Spleen (tissue), 7 donors: ENCODE measurements around the gene DAB2IP.
"Not testable (repeated sequence)": the region's sequence is repeated elsewhere in the genome, so short reads cannot be mapped to it uniquely, and the experiment has no call there.

ENCODE experiments used
- POLR2A ChIP-seq, 3 donors: fragments of 450-650 bp; IDR thresholded peaks; one replicate each; pipeline ENCODE4 v1.5.1; 2017; ENCODE audit warnings: antibody characterized with exemption in 3 of 3, mild to moderate bottlenecking in 1 of 3
- POLR2AphosphoS5 ChIP-seq, 3 donors: sonication (generic); formaldehyde crosslinking; IDR thresholded peaks; one replicate each; pipeline ENCODE4 v1.5.1; 2017; ENCODE audit warnings: antibody characterized with exemption in 3 of 3
- TF ChIP-seq, protein P1 (sequence below), 11 experiments: fragments of 200-600 bp in 7 of 11; fragments of 450-650 bp in 4 of 11; sonication (generic) in 4 of 11; IDR thresholded peaks in 8 of 11; conservative IDR thresholded peaks in 3 of 11; 1 replicate in 7 of 11; 2 replicates in 4 of 11; pipeline versions ENCODE4 v1.4.0 to v1.8.0; 2016 to 2021; ENCODE audit warnings: antibody characterized with exemption in 11 of 11, inconsistent platforms in 4 of 11, mild to moderate bottlenecking in 1 of 11
- donor health status: DM: no; HTN: no; CAD: no; lungs with moderate emphysema.
- donor health status: DM: no; HTN: no; CAD: no.
- donor health status: DM: no; HTN: no; CAD: no.

DNA sequence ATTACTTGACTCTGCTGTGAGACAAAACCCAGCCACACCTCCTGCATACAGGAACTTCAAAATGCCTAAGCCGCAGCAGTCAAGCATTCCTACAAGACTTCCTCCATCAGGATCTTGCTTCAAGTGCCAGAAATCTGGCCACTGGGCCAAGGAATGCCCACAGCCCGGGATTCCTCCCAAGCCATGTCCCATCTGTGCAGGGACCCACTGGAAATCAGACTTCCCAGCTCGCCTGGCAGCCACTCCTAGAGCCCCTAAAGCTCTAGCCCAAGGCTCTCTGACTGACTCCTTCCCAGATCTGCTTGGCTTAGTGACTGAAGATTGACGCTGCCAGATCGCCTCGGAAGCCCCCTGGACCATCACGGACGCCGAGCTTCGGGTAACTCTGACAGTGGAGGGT is 141.0 kb downstream of the DAB2IP start:
- not testable (repeated sequence) for TF ChIP-seq POLR2AphosphoS5, POLR2A (IDR thresholded peaks at IDR 0.05)
- TF ChIP-seq, protein P1, sequence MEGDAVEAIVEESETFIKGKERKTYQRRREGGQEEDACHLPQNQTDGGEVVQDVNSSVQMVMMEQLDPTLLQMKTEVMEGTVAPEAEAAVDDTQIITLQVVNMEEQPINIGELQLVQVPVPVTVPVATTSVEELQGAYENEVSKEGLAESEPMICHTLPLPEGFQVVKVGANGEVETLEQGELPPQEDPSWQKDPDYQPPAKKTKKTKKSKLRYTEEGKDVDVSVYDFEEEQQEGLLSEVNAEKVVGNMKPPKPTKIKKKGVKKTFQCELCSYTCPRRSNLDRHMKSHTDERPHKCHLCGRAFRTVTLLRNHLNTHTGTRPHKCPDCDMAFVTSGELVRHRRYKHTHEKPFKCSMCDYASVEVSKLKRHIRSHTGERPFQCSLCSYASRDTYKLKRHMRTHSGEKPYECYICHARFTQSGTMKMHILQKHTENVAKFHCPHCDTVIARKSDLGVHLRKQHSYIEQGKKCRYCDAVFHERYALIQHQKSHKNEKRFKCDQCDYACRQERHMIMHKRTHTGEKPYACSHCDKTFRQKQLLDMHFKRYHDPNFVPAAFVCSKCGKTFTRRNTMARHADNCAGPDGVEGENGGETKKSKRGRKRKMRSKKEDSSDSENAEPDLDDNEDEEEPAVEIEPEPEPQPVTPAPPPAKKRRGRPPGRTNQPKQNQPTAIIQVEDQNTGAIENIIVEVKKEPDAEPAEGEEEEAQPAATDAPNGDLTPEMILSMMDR (IDR thresholded peaks at IDR 0.05 in 8 of 11, conservative IDR thresholded peaks at IDR 0.05 in 3 of 11): not testable (repeated sequence)
